Measurements from ENCODE around the gene CPPED1. TPM values are rescaled to one million over a fixed set of nuclear protein-coding genes. Genes with fewer than 3 reads are reported as not detected.

Gene CPPED1
- total and polyA plus RNA-seq, 2 experiments from 2014 or later, result 27.2 to 28.6 TPM

- no peaks in the 10 kb centered on the region for H3K4me1 ChIP-seq (ENCODE audit: insufficient read depth)
- no peaks in the 10 kb centered on the region for H3K9me2 ChIP-seq (replicated peaks; ENCODE audit: insufficient read depth)
- H3K79me2 ChIP-seq, result no peaks in the 10 kb centered on the region
- H3K27ac ChIP-seq, result no peak overlapping the region
- no peak for TF ChIP-seq EZH2phosphoT487 (IDR thresholded peaks at IDR 0.05; ENCODE audit: low read depth, severe bottlenecking, unreplicated experiment)
- no peak for TF ChIP-seq CTCF (IDR thresholded peaks at IDR 0.05; ENCODE audit: poor library complexity)
- TF ChIP-seq EZH2 (IDR thresholded peaks at IDR 0.05; ENCODE audit: borderline replicate concordance), result no peak
- H3K4me2 ChIP-seq, result no peak overlapping the region
- H3K9me3 ChIP-seq (ENCODE audit: low read depth), result no peaks in the 10 kb centered on the region
- H3K4me3 ChIP-seq, result no peak overlapping the region
- H3K36me3 ChIP-seq (replicated peaks; ENCODE audit: insufficient read depth, low read depth), result no peaks in the 10 kb centered on the region
- H2AFZ ChIP-seq, result no peak overlapping the region
- 88% methylated on average over 6 of the region's 6 CpGs for WGBS (ENCODE audit: low lambda C conversion rate, missing lambda C conversion rate)
- H3K27me3 ChIP-seq, result no peaks in the 10 kb centered on the region
- H4K20me1 ChIP-seq (ENCODE audit: insufficient read depth, poor library complexity, severe bottlenecking), result no peaks in the 10 kb centered on the region
- DNase-seq (ENCODE audit: low spot score), result no peak
These were observed 38.7 kb downstream of the CPPED1 start for GRCh38 chr16:12764813-12765488.

- H2AFZ ChIP-seq, result no peak overlapping the region
- no peak for DNase-seq (ENCODE audit: low spot score)
- no peaks in the 10 kb centered on the region for H3K27me3 ChIP-seq
- 59% methylated on average over 3 of the region's 3 CpGs for WGBS (ENCODE audit: low lambda C conversion rate, missing lambda C conversion rate)
- no peak overlapping the region for H3K27ac ChIP-seq
- no peak overlapping the region for H3K4me3 ChIP-seq
- H3K79me2 ChIP-seq, result no peaks in the 10 kb centered on the region
- H3K36me3 ChIP-seq (replicated peaks; ENCODE audit: insufficient read depth, low read depth), result no peaks in the 10 kb centered on the region
- no peak overlapping the region for H3K4me2 ChIP-seq
- TF ChIP-seq EZH2 (IDR thresholded peaks at IDR 0.05; ENCODE audit: borderline replicate concordance) (no peak), CTCF (IDR thresholded peaks at IDR 0.05; ENCODE audit: poor library complexity) (no peak)
- H3K4me1 ChIP-seq (ENCODE audit: insufficient read depth), result no peaks in the 10 kb centered on the region
- H4K20me1 ChIP-seq (ENCODE audit: insufficient read depth, poor library complexity, severe bottlenecking), result no peaks in the 10 kb centered on the region
- no peaks in the 10 kb centered on the region for H3K9me2 ChIP-seq (replicated peaks; ENCODE audit: insufficient read depth)
- no peaks in the 10 kb centered on the region for H3K9me3 ChIP-seq (ENCODE audit: low read depth)
These were observed 40.2 kb downstream of the CPPED1 start for GRCh38 chr16:12763517-12763916.

GRCh38 chr16:12760819-12761611, 42.7 kb downstream of the CPPED1 start:
- no peaks in the 10 kb centered on the region for H3K4me1 ChIP-seq (ENCODE audit: insufficient read depth)
- H3K4me2 ChIP-seq, result no peak overlapping the region
- no peaks in the 10 kb centered on the region for H3K9me3 ChIP-seq (ENCODE audit: low read depth)
- H3K79me2 ChIP-seq, result no peaks in the 10 kb centered on the region
- no peak overlapping the region for H3K27ac ChIP-seq
- no peaks in the 10 kb centered on the region for H3K9me2 ChIP-seq (replicated peaks; ENCODE audit: insufficient read depth)
- no peaks in the 10 kb centered on the region for H4K20me1 ChIP-seq (ENCODE audit: insufficient read depth, poor library complexity, severe bottlenecking)
- no peak overlapping the region for H2AFZ ChIP-seq
- no peak for TF ChIP-seq EZH2 (IDR thresholded peaks at IDR 0.05; ENCODE audit: borderline replicate concordance)
- no peak for TF ChIP-seq EZH2phosphoT487 (IDR thresholded peaks at IDR 0.05; ENCODE audit: low read depth, severe bottlenecking, unreplicated experiment)
- no peak for TF ChIP-seq CTCF (IDR thresholded peaks at IDR 0.05; ENCODE audit: poor library complexity)
- DNase-seq (ENCODE audit: low spot score), result no peak
- no peak overlapping the region for H3K4me3 ChIP-seq
- no peaks in the 10 kb centered on the region for H3K27me3 ChIP-seq
- H3K36me3 ChIP-seq (replicated peaks; ENCODE audit: insufficient read depth, low read depth), result no peaks in the 10 kb centered on the region
- 91% methylated on average over 12 of the region's 12 CpGs for WGBS (ENCODE audit: low lambda C conversion rate, missing lambda C conversion rate)

Measured in hepatocyte (in vitro differentiated cells).